HEK293 (cell line): ENCODE measurements around the gene BORCS8.

ENCODE experiments used
- CTCF ChIA-PET: fragments of 350-600 bp; formaldehyde crosslinking; extraction: SDS; loops from one replicate; lab custom pipeline; 2021; ENCODE audit warnings: antibody characterized with exemption; lab: Yijun Ruan, JAX
- POLR2A ChIA-PET: fragments of 300-600 bp; formaldehyde crosslinking; extraction: SDS; loops from one replicate; lab custom pipeline; 2020; ENCODE audit warnings: antibody characterized with exemption, inconsistent platforms; lab: Yijun Ruan, JAX
- H3K27ac ChIP-seq: fragments of 200-500 bp; sonication (Bioruptor generic); 2 replicates; pipeline ENCODE4 v1.5.1; 2014; ENCODE audit warnings: low read depth, low read length, control low read depth, inconsistent platforms; ENCODE audit errors: extremely low read depth
- H3K36me3 ChIP-seq, 2 experiments: fragments of 200-500 bp in 1 of 2; sonication (Bioruptor generic) in 1 of 2; 1 replicate in 1 of 2; 2 replicates in 1 of 2; pipeline ENCODE4 v1.5.1; 2014 to 2017; ENCODE audit warnings: inconsistent platforms in 2 of 2, low read length in 2 of 2; ENCODE audit not compliant: control insufficient read depth in 2 of 2, insufficient read depth in 1 of 2
- H3K4me1 ChIP-seq: fragments of 200-500 bp; sonication (Bioruptor generic); 2 replicates; pipeline ENCODE4 v1.5.1; 2014; ENCODE audit warnings: mild to moderate bottlenecking, low read length, inconsistent platforms; ENCODE audit not compliant: control insufficient read depth, insufficient read depth
- H3K4me3 ChIP-seq: 2 replicates; pipeline ENCODE4 v1.5.1; 2011; ENCODE audit warnings: low read depth, mild to moderate bottlenecking, control low read depth, low read length, moderate library complexity
- H3K9me3 ChIP-seq: fragments of 200-500 bp; sonication (Bioruptor generic); 2 replicates; pipeline ENCODE4 v1.5.1; 2014; ENCODE audit warnings: low read depth, low read length, inconsistent platforms; ENCODE audit not compliant: control insufficient read depth, insufficient read depth
- GLIS2 ChIP-seq: fragments of 450-650 bp; formaldehyde crosslinking; IDR thresholded peaks from 2 replicates; pipeline ENCODE4 v1.5.1; 2016; ENCODE audit warnings: missing biosample characterization, missing genetic modification characterization
- IKZF3 ChIP-seq: fragments of 450-650 bp; IDR thresholded peaks from 2 replicates; pipeline ENCODE4 v1.5.0; 2018; ENCODE audit warnings: missing biosample characterization, mild to moderate bottlenecking, missing genetic modification characterization, moderate library complexity
- PBX3 ChIP-seq: sonication (generic); formaldehyde crosslinking; IDR thresholded peaks from 2 replicates; pipeline ENCODE4 v1.8.1; 2022; ENCODE audit warnings: mild to moderate bottlenecking, moderate library complexity, missing genetic modification reagents
- RBAK ChIP-seq: fragments of 450-650 bp; formaldehyde crosslinking; IDR thresholded peaks from 2 replicates; pipeline ENCODE4 v1.5.1; 2016; ENCODE audit warnings: missing biosample characterization, missing genetic modification characterization
- SP3 ChIP-seq: fragments of 450-650 bp; formaldehyde crosslinking; IDR thresholded peaks from 2 replicates; pipeline ENCODE4 v1.5.1; 2016; ENCODE audit warnings: missing biosample characterization, missing genetic modification characterization
- SP7 ChIP-seq: fragments of 450-650 bp; formaldehyde crosslinking; IDR thresholded peaks from 2 replicates; pipeline ENCODE4 v1.5.1; 2016; ENCODE audit warnings: missing biosample characterization, missing genetic modification characterization
- YY1 ChIP-seq: fragments of 450-650 bp; formaldehyde crosslinking; IDR thresholded peaks from 2 replicates; pipeline ENCODE4 v1.5.1; 2018; ENCODE audit warnings: missing biosample characterization, missing genetic modification characterization
- ZBTB20 ChIP-seq: fragments of 450-650 bp; formaldehyde crosslinking; IDR thresholded peaks from 2 replicates; pipeline ENCODE4 v1.5.1; 2016; ENCODE audit warnings: missing biosample characterization, missing genetic modification characterization
- ZIC2 ChIP-seq: fragments of 450-650 bp; formaldehyde crosslinking; IDR thresholded peaks from 2 replicates; pipeline ENCODE4 v1.5.1; 2016; ENCODE audit warnings: missing biosample characterization, missing genetic modification characterization
- ZNF398 ChIP-seq: fragments of 450-650 bp; formaldehyde crosslinking; IDR thresholded peaks from 2 replicates; pipeline ENCODE4 v1.5.1; 2017; ENCODE audit warnings: missing biosample characterization, missing genetic modification characterization
- ZNF426 ChIP-seq: fragments of 450-650 bp; formaldehyde crosslinking; IDR thresholded peaks from 2 replicates; pipeline ENCODE4 v1.5.1; 2017; ENCODE audit warnings: missing biosample characterization, missing genetic modification characterization, mild to moderate bottlenecking, inconsistent platforms, moderate library complexity
- ZNF558 ChIP-seq: fragments of 450-650 bp; formaldehyde crosslinking; IDR thresholded peaks from 2 replicates; pipeline ENCODE4 v1.5.1; 2016; ENCODE audit warnings: missing biosample characterization, missing genetic modification characterization
- TF ChIP-seq, protein P1 (sequence below): fragments of 450-650 bp; formaldehyde crosslinking; IDR thresholded peaks from 2 replicates; pipeline ENCODE4 v1.5.1; 2016; ENCODE audit warnings: missing biosample characterization, missing genetic modification characterization
- TF ChIP-seq, protein P2 (sequence below): fragments of 450-650 bp; IDR thresholded peaks from 2 replicates; pipeline ENCODE4 v1.5.1; 2018; ENCODE audit warnings: missing biosample characterization, missing genetic modification characterization
- TF ChIP-seq, protein P3 (sequence below): fragments of 450-650 bp; formaldehyde crosslinking; IDR thresholded peaks from 2 replicates; pipeline ENCODE4 v1.5.1; 2016; ENCODE audit warnings: missing biosample characterization, missing genetic modification characterization
- TF ChIP-seq, protein P4 (sequence below): fragments of 450-650 bp; formaldehyde crosslinking; conservative IDR thresholded peaks from 2 replicates; pipeline ENCODE4 v1.5.1; 2016; ENCODE audit warnings: low read depth, missing biosample characterization, missing genetic modification characterization
- TF ChIP-seq, protein P5 (sequence below): fragments of 450-650 bp; IDR thresholded peaks from 2 replicates; pipeline ENCODE4 v1.5.1; 2018; ENCODE audit warnings: missing biosample characterization, mild to moderate bottlenecking, missing genetic modification characterization

BORCS8 gene

GRCh38 chr19:19226204-19226603, 34.3 kb upstream of the BORCS8 start:
- H3K27ac ChIP-seq, result no peak overlapping the region
- H3K4me1 ChIP-seq, result no peaks in the 10 kb centered on the region
- TF ChIP-seq ZBTB20 (tag by site-specific recombination) (no peak), ZNF426 (tag by site-specific recombination) (no peak)
- TF ChIP-seq, protein P1, sequence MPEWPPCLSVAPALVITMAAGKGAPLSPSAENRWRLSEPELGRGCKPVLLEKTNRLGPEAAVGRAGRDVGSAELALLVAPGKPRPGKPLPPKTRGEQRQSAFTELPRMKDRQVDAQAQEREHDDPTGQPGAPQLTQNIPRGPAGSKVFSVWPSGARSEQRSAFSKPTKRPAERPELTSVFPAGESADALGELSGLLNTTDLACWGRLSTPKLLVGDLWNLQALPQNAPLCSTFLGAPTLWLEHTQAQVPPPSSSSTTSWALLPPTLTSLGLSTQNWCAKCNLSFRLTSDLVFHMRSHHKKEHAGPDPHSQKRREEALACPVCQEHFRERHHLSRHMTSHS (tag by site-specific recombination), result no peak
- H3K36me3 ChIP-seq, result no peaks in the 10 kb centered on the region
- CTCF ChIA-PET, result interaction anchor here (1.1 to 2.5 kb wide), 8 partner anchors 8 to 78 kb away, joined by 3 to 16 read pairs (median 6); partner anchors contain the start of genes MEF2B and NR2C2AP
- POLR2A ChIA-PET, result no interaction called here
- no peak overlapping the region for H3K4me3 ChIP-seq
- no peaks in the 10 kb centered on the region for H3K9me3 ChIP-seq

DNA sequence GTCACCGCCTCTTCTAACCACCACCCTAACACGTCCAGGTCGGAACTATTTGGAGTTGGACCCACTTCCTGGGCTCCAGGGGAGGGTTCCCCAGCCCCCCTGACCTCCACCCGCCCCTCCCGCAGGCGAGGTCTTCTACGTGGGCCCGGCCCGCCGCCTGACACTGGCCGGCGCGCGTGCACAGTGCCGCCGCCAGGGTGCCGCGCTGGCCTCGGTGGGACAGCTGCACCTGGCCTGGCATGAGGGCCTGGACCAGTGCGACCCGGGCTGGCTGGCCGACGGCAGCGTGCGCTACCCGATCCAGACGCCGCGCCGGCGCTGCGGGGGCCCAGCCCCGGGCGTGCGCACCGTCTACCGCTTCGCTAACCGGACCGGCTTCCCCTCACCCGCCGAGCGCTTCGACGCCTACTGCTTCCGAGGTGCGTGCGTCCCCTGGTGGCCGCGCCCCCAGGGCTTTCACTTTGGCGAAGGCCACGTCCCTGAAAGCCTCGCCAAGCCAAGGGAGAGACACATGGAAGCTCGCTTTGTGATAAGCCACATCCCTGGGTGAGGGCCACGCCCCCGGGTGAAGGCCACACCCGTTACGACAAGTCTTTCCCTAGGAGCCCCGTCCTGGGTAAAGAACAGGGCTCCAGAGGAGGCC, 33.0 kb upstream of the BORCS8 start:
- Histone ChIP-seq H3K9me3 (no peaks in the 10 kb centered on the region), H3K4me1 (no peaks in the 10 kb centered on the region), H3K4me3 (peak overlapping the region; percentile 19; the same call in 1 of the 2 replicates), H3K27ac (no peak overlapping the region), H3K36me3 (no peaks in the 10 kb centered on the region)
- CTCF ChIA-PET, result interaction anchor here (0.6 to 2.5 kb wide), 19 partner anchors 9 to 304 kb away, joined by 3 to 16 read pairs (median 4); partner anchors contain the start of genes MEF2B and NR2C2AP
- POLR2A ChIA-PET, result interaction anchor here (1.8 kb wide), 2 partner anchors 22 to 32 kb away, joined by 4 read pairs; partner anchors contain the start of gene NR2C2AP
- peak; percentile 70 for TF ChIP-seq ZIC2 (tag by site-specific recombination)
- TF ChIP-seq ZNF398 (tag by site-specific recombination), result 0 out of 2 replicates have a peak, but pooled peaks have one; percentile 11
- 0 out of 2 replicates have a peak, but pooled peaks have one; percentile 27 for TF ChIP-seq IKZF3 (tag by site-specific recombination)
- no peak for TF ChIP-seq YY1 (tag by site-specific recombination)
- TF ChIP-seq, protein P2, sequence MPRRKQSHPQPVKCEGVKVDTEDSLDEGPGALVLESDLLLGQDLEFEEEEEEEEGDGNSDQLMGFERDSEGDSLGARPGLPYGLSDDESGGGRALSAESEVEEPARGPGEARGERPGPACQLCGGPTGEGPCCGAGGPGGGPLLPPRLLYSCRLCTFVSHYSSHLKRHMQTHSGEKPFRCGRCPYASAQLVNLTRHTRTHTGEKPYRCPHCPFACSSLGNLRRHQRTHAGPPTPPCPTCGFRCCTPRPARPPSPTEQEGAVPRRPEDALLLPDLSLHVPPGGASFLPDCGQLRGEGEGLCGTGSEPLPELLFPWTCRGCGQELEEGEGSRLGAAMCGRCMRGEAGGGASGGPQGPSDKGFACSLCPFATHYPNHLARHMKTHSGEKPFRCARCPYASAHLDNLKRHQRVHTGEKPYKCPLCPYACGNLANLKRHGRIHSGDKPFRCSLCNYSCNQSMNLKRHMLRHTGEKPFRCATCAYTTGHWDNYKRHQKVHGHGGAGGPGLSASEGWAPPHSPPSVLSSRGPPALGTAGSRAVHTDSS (tag by site-specific recombination), result no peak
- no peak for TF ChIP-seq GLIS2
- TF ChIP-seq, protein P3, sequence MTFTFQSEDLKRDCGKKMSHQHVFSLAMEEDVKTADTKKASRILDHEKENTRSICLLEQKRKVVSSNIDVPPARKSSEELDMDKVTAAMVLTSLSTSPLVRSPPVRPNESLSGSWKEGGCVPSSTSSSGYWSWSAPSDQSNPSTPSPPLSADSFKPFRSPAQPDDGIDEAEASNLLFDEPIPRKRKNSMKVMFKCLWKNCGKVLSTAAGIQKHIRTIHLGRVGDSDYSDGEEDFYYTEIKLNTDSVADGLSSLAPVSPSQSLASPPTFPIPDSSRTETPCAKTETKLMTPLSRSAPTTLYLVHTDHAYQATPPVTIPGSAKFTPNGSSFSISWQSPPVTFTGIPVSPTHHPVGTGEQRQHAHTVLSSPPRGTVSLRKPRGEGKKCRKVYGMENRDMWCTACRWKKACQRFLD, result no peak
- 0 out of 2 replicates have a peak, but pooled peaks have one; percentile 21 for TF ChIP-seq PBX3 (CRISPR knock-in tag)
- TF ChIP-seq ZNF558 (tag by site-specific recombination), result no peak
- TF ChIP-seq, protein P4, sequence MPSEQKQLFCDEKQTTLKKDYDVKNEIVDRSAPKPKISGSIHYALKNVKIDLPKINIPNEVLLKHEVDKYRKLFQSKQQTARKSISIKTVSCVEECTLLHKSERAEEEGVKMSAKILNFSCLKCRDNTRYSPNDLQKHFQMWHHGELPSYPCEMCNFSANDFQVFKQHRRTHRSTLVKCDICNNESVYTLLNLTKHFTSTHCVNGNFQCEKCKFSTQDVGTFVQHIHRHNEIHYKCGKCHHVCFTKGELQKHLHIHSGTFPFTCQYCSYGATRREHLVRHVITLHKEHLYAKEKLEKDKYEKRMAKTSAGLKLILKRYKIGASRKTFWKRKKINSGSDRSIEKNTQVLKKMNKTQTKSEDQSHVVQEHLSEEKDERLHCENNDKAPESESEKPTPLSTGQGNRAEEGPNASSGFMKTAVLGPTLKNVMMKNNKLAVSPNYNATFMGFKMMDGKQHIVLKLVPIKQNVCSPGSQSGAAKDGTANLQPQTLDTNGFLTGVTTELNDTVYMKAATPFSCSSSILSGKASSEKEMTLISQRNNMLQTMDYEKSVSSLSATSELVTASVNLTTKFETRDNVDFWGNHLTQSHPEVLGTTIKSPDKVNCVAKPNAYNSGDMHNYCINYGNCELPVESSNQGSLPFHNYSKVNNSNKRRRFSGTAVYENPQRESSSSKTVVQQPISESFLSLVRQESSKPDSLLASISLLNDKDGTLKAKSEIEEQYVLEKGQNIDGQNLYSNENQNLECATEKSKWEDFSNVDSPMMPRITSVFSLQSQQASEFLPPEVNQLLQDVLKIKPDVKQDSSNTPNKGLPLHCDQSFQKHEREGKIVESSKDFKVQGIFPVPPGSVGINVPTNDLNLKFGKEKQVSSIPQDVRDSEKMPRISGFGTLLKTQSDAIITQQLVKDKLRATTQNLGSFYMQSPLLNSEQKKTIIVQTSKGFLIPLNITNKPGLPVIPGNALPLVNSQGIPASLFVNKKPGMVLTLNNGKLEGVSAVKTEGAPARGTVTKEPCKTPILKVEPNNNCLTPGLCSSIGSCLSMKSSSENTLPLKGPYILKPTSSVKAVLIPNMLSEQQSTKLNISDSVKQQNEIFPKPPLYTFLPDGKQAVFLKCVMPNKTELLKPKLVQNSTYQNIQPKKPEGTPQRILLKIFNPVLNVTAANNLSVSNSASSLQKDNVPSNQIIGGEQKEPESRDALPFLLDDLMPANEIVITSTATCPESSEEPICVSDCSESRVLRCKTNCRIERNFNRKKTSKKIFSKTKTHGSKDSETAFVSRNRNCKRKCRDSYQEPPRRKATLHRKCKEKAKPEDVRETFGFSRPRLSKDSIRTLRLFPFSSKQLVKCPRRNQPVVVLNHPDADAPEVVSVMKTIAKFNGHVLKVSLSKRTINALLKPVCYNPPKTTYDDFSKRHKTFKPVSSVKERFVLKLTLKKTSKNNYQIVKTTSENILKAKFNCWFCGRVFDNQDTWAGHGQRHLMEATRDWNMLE, result no peak
- TF ChIP-seq RBAK (tag by site-specific recombination), result no peak
- 0 out of 2 replicates have a peak, but pooled peaks have one; percentile 16 for TF ChIP-seq SP7
- TF ChIP-seq SP3 (tag by site-specific recombination), result 0 out of 2 replicates have a peak, but pooled peaks have one; percentile 21
- TF ChIP-seq, protein P5, sequence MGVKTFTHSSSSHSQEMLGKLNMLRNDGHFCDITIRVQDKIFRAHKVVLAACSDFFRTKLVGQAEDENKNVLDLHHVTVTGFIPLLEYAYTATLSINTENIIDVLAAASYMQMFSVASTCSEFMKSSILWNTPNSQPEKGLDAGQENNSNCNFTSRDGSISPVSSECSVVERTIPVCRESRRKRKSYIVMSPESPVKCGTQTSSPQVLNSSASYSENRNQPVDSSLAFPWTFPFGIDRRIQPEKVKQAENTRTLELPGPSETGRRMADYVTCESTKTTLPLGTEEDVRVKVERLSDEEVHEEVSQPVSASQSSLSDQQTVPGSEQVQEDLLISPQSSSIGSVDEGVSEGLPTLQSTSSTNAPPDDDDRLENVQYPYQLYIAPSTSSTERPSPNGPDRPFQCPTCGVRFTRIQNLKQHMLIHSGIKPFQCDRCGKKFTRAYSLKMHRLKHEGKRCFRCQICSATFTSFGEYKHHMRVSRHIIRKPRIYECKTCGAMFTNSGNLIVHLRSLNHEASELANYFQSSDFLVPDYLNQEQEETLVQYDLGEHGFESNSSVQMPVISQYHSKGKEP (tag by site-specific recombination), result no peak
